ENCODE data around the gene ACBD6. TPM values are rescaled to one million over a fixed set of nuclear protein-coding genes. Genes with fewer than 3 reads are reported as not detected.

ACBD6 gene
- total and polyA plus RNA-seq, 7 donors, result 12.6 to 20.4 (median 17.3) TPM

DNA sequence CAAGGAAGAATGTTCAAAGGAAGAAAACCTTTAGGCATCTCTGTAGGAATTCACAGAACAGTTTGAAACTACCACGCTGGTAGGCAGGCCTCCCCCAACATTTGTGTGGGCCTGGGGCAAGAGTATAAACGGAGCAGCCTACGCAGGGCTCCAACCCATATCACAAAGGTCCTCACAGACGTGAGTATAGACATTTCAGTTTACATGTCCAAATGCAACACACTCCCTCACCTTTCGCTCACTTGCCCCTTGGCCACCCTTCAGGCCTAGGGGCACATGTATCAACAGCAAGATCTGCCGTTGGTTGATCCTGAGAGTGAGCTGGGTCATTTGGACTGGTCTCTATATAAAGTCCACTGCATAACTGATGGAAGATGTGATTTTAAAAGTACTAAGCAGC lies 133.3 kb downstream of the ACBD6 start:
- no peaks in the 10 kb centered on the region for H3K27me3 ChIP-seq (ENCODE audit: insufficient read depth in 3 of 3, low read length in 2 of 3)
- ATAC-seq (no peak), DNase-seq (no peak)
- no peaks in the 10 kb centered on the region for H3K4me1 ChIP-seq
- H3K36me3 ChIP-seq (ENCODE audit: insufficient read depth in 1 of 2, low read depth in 1 of 2), result no peaks in the 10 kb centered on the region
- TF ChIP-seq, protein P1, sequence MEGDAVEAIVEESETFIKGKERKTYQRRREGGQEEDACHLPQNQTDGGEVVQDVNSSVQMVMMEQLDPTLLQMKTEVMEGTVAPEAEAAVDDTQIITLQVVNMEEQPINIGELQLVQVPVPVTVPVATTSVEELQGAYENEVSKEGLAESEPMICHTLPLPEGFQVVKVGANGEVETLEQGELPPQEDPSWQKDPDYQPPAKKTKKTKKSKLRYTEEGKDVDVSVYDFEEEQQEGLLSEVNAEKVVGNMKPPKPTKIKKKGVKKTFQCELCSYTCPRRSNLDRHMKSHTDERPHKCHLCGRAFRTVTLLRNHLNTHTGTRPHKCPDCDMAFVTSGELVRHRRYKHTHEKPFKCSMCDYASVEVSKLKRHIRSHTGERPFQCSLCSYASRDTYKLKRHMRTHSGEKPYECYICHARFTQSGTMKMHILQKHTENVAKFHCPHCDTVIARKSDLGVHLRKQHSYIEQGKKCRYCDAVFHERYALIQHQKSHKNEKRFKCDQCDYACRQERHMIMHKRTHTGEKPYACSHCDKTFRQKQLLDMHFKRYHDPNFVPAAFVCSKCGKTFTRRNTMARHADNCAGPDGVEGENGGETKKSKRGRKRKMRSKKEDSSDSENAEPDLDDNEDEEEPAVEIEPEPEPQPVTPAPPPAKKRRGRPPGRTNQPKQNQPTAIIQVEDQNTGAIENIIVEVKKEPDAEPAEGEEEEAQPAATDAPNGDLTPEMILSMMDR (IDR thresholded peaks at IDR 0.05), result no peak
- H3K27ac ChIP-seq, result no peak overlapping the region
- intact Hi-C loops (cut with DNase I), result no loop called here
- H3K4me3 ChIP-seq, result no peak overlapping the region
- H3K9me3 ChIP-seq, result no peaks in the 10 kb centered on the region
- WGBS, 3 donors, result 96 to 99% (median 97%) methylated on average over 6 of the region's 6 CpGs

GRCh38 chr1:180366371-180367068 lies 135.9 kb downstream of the ACBD6 start:
- Histone ChIP-seq H3K9me3 (no peaks in the 10 kb centered on the region), H3K36me3 (ENCODE audit: insufficient read depth in 1 of 2, low read depth in 1 of 2) (no peaks in the 10 kb centered on the region), H3K27ac (no peak overlapping the region), H3K4me3 (no peak overlapping the region), H3K4me1 (no peaks in the 10 kb centered on the region), H3K27me3 (ENCODE audit: insufficient read depth in 3 of 3, low read length in 2 of 3) (no peaks in the 10 kb centered on the region)
- 94 to 97% (median 96%) methylated on average over 2 of the region's 2 CpGs for WGBS, 3 donors
- intact Hi-C loops (cut with DNase I), result no loop called here
- TF ChIP-seq, protein P1 (IDR thresholded peaks at IDR 0.05), result no peak
- DNase-seq (no peak), ATAC-seq (no peak)

DNA sequence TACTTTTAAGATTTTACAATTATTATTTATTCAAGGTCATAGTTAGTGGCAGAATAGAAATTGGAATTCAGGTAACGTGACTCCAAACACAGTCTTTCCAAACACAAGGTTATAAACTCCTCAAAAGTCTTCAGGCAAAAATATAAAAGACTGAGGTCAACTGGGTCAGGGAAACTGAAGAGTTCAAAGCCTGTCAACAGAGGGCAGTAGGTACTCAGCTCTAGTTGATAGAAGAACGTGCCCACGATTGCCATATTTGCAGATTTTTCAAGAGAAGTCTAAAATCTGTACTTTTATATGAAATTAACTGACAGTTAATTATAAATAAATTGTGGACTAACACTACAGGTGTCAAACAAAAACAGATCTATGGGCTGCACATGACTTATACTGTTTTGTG lies 137.3 kb downstream of the ACBD6 start:
- 73 to 82% (median 79%) methylated on average over 3 of the region's 3 CpGs for WGBS, 3 donors
- Histone ChIP-seq H3K27me3 (ENCODE audit: insufficient read depth in 3 of 3, low read length in 2 of 3) (no peaks in the 10 kb centered on the region), H3K4me1 (peaks cover 5% of the 10 kb centered on the region), H3K4me3 (no peak overlapping the region), H3K9me3 (no peaks in the 10 kb centered on the region), H3K27ac (no peak overlapping the region), H3K36me3 (ENCODE audit: insufficient read depth in 1 of 2, low read depth in 1 of 2) (no peaks in the 10 kb centered on the region)
- no peak for DNase-seq
- intact Hi-C loops (cut with DNase I), result no loop called here
- TF ChIP-seq, protein P1 (IDR thresholded peaks at IDR 0.05), result peak; percentile 17
- no peak for ATAC-seq

DNA sequence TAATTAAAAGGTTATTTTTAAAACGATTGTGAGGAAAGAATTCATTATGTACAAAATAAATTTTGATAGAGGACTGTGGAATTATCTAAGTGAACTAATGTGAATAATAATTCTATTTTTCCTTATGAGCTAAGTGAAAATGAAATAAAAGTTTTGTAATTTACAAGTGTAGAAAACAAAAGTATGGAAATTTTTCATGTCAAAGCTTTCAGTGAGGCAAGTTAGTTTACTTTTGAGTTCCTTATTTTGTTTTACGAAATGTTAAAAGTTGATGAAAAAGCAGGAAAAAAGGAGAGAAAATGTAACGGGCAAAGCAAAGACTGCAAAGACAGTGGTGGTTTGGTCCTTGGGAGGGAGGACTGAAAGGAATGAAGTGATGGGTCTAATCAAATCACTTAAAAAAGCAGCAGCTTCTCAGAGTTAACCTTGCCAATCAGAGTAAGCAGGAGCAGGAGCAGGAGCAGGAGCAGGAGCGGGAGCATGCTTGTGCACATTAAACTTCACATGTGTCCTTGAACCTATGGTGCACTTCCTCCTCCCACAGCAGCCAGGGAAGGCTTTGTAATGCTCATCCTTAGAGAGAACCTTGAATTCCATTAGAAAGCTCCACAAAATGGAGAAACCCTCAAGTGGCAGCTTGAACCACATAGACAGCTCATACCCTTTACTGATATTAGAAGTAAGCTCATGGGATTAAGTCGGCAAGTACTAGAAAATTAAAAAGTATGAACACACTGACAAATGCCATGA lies 139.0 kb downstream of the ACBD6 start:
- intact Hi-C loops (cut with DNase I), result loop anchor here in 1 of 2 donors (5.0 kb wide), 1 partner anchor 119 kb away; no protein-coding TSS in a partner anchor
- Histone ChIP-seq H3K4me3 (no peak overlapping the region), H3K27me3 (ENCODE audit: insufficient read depth in 3 of 3, low read length in 2 of 3) (no peaks in the 10 kb centered on the region), H3K27ac (no peak overlapping the region), H3K9me3 (no peaks in the 10 kb centered on the region), H3K4me1 (peaks cover 13% of the 10 kb centered on the region), H3K36me3 (ENCODE audit: insufficient read depth in 1 of 2, low read depth in 1 of 2) (no peaks in the 10 kb centered on the region)
- DNase-seq (no peak), ATAC-seq (no peak)
- WGBS, 3 donors, result 89 to 91% (median 89%) methylated on average over 5 of the region's 5 CpGs
- TF ChIP-seq, protein P1 (IDR thresholded peaks at IDR 0.05), result no peak
